HepG2 (cell line): ENCODE data around the gene ZNF507. TPM values are rescaled to one million over a fixed set of nuclear protein-coding genes. Genes with fewer than 3 reads are reported as not detected.

Experiments
- AFF4 ChIP-seq: sonication (generic); formaldehyde crosslinking; IDR thresholded peaks from 2 replicates; pipeline ENCODE4 v1.4.0; 2020; ENCODE audit warnings: missing genetic modification reagents
- ATF1 ChIP-seq: IDR thresholded peaks from 2 replicates; pipeline ENCODE4 v1.6.1; 2016; ENCODE audit warnings: mild to moderate bottlenecking, control low read depth
- EHMT2 ChIP-seq: fragments of 200-600 bp; sonication (generic); IDR thresholded peaks from 2 replicates; pipeline ENCODE4 v1.7.0; 2017; ENCODE audit warnings: antibody characterized with exemption, low read depth, low read length, borderline replicate concordance
- GMEB1 ChIP-seq: sonication (generic); formaldehyde crosslinking; IDR thresholded peaks from 2 replicates; pipeline ENCODE4 v1.5.1; 2020; ENCODE audit warnings: missing genetic modification reagents, mild to moderate bottlenecking, borderline replicate concordance
- HOMEZ ChIP-seq: IDR thresholded peaks from 2 replicates; pipeline ENCODE4 v1.6.1; 2016; ENCODE audit warnings: low read depth
- PAF1 ChIP-seq: IDR thresholded peaks from 2 replicates; pipeline ENCODE4 v1.6.1; 2016; ENCODE audit warnings: missing genetic modification reagents, missing compliant biosample characterization
- RAD51 ChIP-seq: fragments of 450-650 bp; IDR thresholded peaks from 2 replicates; pipeline ENCODE4 v1.6.1; 2016; ENCODE audit warnings: borderline replicate concordance
- REL ChIP-seq: sonication (generic); formaldehyde crosslinking; conservative IDR thresholded peaks from 2 replicates; pipeline ENCODE4 v1.8.0; 2022; ENCODE audit warnings: mild to moderate bottlenecking, missing genetic modification reagents, moderate library complexity
- SAFB2 ChIP-seq: sonication (generic); formaldehyde crosslinking; IDR thresholded peaks from 2 replicates; pipeline ENCODE4 v1.5.1; 2020; ENCODE audit warnings: missing genetic modification reagents, low read depth, mild to moderate bottlenecking, borderline replicate concordance
- SOX5 ChIP-seq: IDR thresholded peaks from 2 replicates; pipeline ENCODE4 v1.6.1; 2016; ENCODE audit warnings: borderline replicate concordance
- SYNCRIP ChIP-seq: fragments of 200-400 bp; formaldehyde crosslinking; IDR thresholded peaks from 2 replicates; pipeline ENCODE4 v1.6.1; 2018; ENCODE audit warnings: mild to moderate bottlenecking, low read depth, low read length; ENCODE audit not compliant: insufficient read depth
- TBX3 ChIP-seq: fragments of 450-650 bp; IDR thresholded peaks from 2 replicates; pipeline ENCODE4 v1.6.1; 2017; ENCODE audit warnings: antibody characterized with exemption, mild to moderate bottlenecking, inconsistent platforms, borderline replicate concordance
- ZBTB46 ChIP-seq: sonication (generic); formaldehyde crosslinking; IDR thresholded peaks from 2 replicates; pipeline ENCODE4 v1.4.0; 2020; ENCODE audit warnings: mild to moderate bottlenecking, missing genetic modification reagents, borderline replicate concordance
- ZC3H13 ChIP-seq: sonication (generic); formaldehyde crosslinking; IDR thresholded peaks from 2 replicates; pipeline ENCODE4 v1.8.1; 2023; ENCODE audit warnings: mild to moderate bottlenecking, missing genetic modification reagents, moderate library complexity
- ZFP37 ChIP-seq: sonication (generic); formaldehyde crosslinking; IDR thresholded peaks from 2 replicates; pipeline ENCODE4 v1.4.0; 2020; ENCODE audit warnings: missing genetic modification reagents, borderline replicate concordance
- ZNF446 ChIP-seq: sonication (generic); formaldehyde crosslinking; IDR thresholded peaks from 2 replicates; pipeline ENCODE4 v1.5.0; 2020; ENCODE audit warnings: mild to moderate bottlenecking, missing genetic modification reagents
- ZNF510 ChIP-seq: sonication (generic); formaldehyde crosslinking; IDR thresholded peaks from 2 replicates; pipeline ENCODE4 v1.4.0; 2020; ENCODE audit warnings: low read depth, mild to moderate bottlenecking, missing genetic modification reagents
- ZUFSP ChIP-seq: sonication (generic); formaldehyde crosslinking; IDR thresholded peaks from 2 replicates; pipeline ENCODE4 v1.9.0; 2021; ENCODE audit warnings: missing genetic modification reagents, mild to moderate bottlenecking, borderline replicate concordance
- polyA plus RNA-seq, 8 experiments: library from polyadenylated mRNA; depleted of rRNA in 3 of 8; stranded (reverse) in 7 of 8; unstranded in 1 of 8; fragments of >200 nt; fragmentation: Illumina TruSeq in 4 of 8; extraction: Trizol in 4 of 8; gene quantifications; 2 replicates each; pipeline versions ENCODE4 v1.2.1 to v1.2.3, GENCODE V29; 2011 to 2016; ENCODE audit warnings: low read depth in 4 of 8, missing spikeins in 1 of 8, mixed read lengths in 1 of 8; ENCODE audit not compliant: insufficient read depth in 1 of 8
- total RNA-seq, 5 experiments: library from RNA; depleted of rRNA; stranded (reverse); fragments of >200 nt; fragmentation: Illumina TruSeq; extraction: Trizol; gene quantifications; 2 replicates each; pipeline ENCODE4 v1.2.3, GENCODE V29; 2016; ENCODE audit warnings: low read depth in 1 of 5

Gene ZNF507
- total and polyA plus RNA-seq, 2 of the 13 experiments (the other 11 are each of a cell fraction or from before 2014, with no cell fraction given), result 7.3 to 10.9 TPM

GRCh38 chr19:32405431-32406160, 60.2 kb downstream of the ZNF507 start, which contains the start of gene DPY19L3 (continued):
- TF ChIP-seq GMEB1 (CRISPR knock-in tag), result peak; percentile 77; the same call in 1 of the 2 replicates
- peak; percentile 87 for TF ChIP-seq ZC3H13 (CRISPR knock-in tag)
- no peak for TF ChIP-seq ZUFSP (CRISPR knock-in tag)
- TF ChIP-seq ZNF510, result no peak; the same call in 1 of the 2 replicates
- TF ChIP-seq AFF4, result 0 out of 2 replicates have a peak, but pooled peaks have one; percentile 35
- TF ChIP-seq SAFB2, result no peak; the same call in 1 of the 2 replicates
- TF ChIP-seq HOMEZ, result peak; percentile 61; the same call in 1 of the 2 replicates
- TF ChIP-seq ZFP37 (CRISPR knock-in tag), result no peak
- no peak for TF ChIP-seq PAF1 (CRISPR knock-in tag)
- no peak for TF ChIP-seq SYNCRIP
- TF ChIP-seq ZBTB46 (CRISPR knock-in tag), result no peak
- TF ChIP-seq ATF1 (CRISPR knock-in tag), result no peak
- no peak for TF ChIP-seq RAD51
- no peak for TF ChIP-seq TBX3
- TF ChIP-seq EHMT2, result no peak
- TF ChIP-seq ZNF446 (CRISPR knock-in tag), result peak; percentile 71; the same call in 1 of the 2 replicates
- TF ChIP-seq REL (CRISPR knock-in tag), result 0 out of 2 replicates have a peak, but pooled peaks have one; percentile 43
- peak; percentile 47; the same call in 1 of the 2 replicates for TF ChIP-seq SOX5 (CRISPR knock-in tag)
